NCI-H2171 treated with DMSO at 0.1 percent for 48 hours (cell line): ENCODE measurements around the gene RPS28.
A peak's percentile ranks its signal among the peaks of the same experiment; 100 is the strongest.
"Not testable (repeated sequence)": the region's sequence is repeated elsewhere in the genome, so short reads cannot be mapped to it uniquely, and the experiment has no call there.

ENCODE experiments used
- DNase-seq: peaks from one replicate; lab custom pipeline; 2025; lab: John Stamatoyannopoulos, UW

The RPS28 gene

GRCh38 chr19:8320564-8321066 lies 681 bp upstream of the RPS28 start:
- DNase-seq: no peak

GRCh38 chr19:8321986-8322637 lies 816 bp downstream of the RPS28 start:
- DNase-seq: no peak

- no peak for DNase-seq
Measured at GRCh38 chr19:8322638-8322997, 1.3 kb downstream of the RPS28 start.

GRCh38 chr19:8323781-8324185 lies 2.5 kb downstream of the RPS28 start:
- no peak for DNase-seq

- DNase-seq: no peak
Measured at GRCh38 chr19:8324186-8325050, 3.1 kb downstream of the RPS28 start.

GRCh38 chr19:8325454-8325853 lies 4.2 kb downstream of the RPS28 start:
- DNase-seq: no peak

GRCh38 chr19:8329996-8330395 lies 8.7 kb downstream of the RPS28 start:
- DNase-seq: no peak

GRCh38 chr19:8331263-8331845 lies 10.1 kb downstream of the RPS28 start:
- no peak for DNase-seq

GRCh38 chr19:8332976-8333766 lies 11.9 kb downstream of the RPS28 start:
- DNase-seq: no peak

GRCh38 chr19:8333767-8334457 lies 12.6 kb downstream of the RPS28 start:
- no peak for DNase-seq

- peak; percentile 54 for DNase-seq
Measured at GRCh38 chr19:8334458-8335342, 13.4 kb downstream of the RPS28 start.

- no peak for DNase-seq
Measured at GRCh38 chr19:8335343-8336071, 14.2 kb downstream of the RPS28 start.

GRCh38 chr19:8336072-8336569 lies 14.8 kb downstream of the RPS28 start:
- no peak for DNase-seq

GRCh38 chr19:8336660-8337059 lies 15.4 kb downstream of the RPS28 start:
- no peak for DNase-seq

GRCh38 chr19:8337728-8338127 lies 16.4 kb downstream of the RPS28 start:
- DNase-seq: no peak

GRCh38 chr19:8338835-8339234 lies 17.5 kb downstream of the RPS28 start:
- no peak for DNase-seq

GRCh38 chr19:8340341-8341096 lies 19.2 kb downstream of the RPS28 start:
- no peak for DNase-seq

- not testable (repeated sequence) for DNase-seq
Measured at GRCh38 chr19:8341504-8341903, 20.2 kb downstream of the RPS28 start.

GRCh38 chr19:8342316-8342683 lies 21.0 kb downstream of the RPS28 start:
- DNase-seq: no peak
